Rectal smooth muscle tissue (tissue), 1 donor: Measurements from ENCODE around the gene MPZL1.
A peak's percentile ranks its signal among the peaks of the same experiment; 100 is the strongest.

Experiments used
- H3K27ac ChIP-seq: one replicate; pipeline ENCODE4 v1.7.0; 2013; ENCODE audit warnings: low read depth, low read length, inconsistent platforms
- H3K27me3 ChIP-seq: one replicate; pipeline ENCODE4 v1.7.0; 2013; ENCODE audit warnings: low read length; ENCODE audit not compliant: control insufficient read depth, insufficient read depth
- H3K36me3 ChIP-seq: one replicate; pipeline ENCODE4 v1.7.0; 2013; ENCODE audit warnings: low read length; ENCODE audit not compliant: control insufficient read depth, insufficient read depth
- H3K4me1 ChIP-seq: one replicate; pipeline ENCODE4 v1.7.0; 2013; ENCODE audit warnings: low read length; ENCODE audit not compliant: control insufficient read depth, insufficient read depth
- H3K4me3 ChIP-seq: one replicate; pipeline ENCODE4 v1.7.0; 2013; ENCODE audit warnings: low read length
- H3K9ac ChIP-seq: one replicate; pipeline ENCODE4 v1.7.0; 2013; ENCODE audit warnings: low read length

MPZL1 gene

DNA sequence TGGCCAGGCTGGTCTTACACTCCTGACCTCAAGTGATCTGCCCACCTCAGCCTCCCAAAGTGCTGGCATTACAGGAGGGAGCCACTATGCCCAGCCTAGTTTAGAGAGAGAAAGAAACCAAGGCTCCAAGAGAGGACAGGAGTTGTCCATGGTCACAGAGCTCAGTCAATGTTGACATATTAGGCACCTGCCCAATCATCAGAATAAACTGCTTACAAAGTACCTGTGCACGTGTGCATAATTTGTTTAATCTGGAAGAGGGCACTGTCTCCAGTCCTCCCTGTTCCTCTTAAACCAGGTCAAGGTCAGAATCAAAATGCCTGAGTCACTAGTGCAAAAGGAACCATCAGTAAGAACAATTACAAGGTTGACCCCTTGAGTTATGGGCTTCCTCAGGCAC lies 20.3 kb upstream of the MPZL1 start:
- H3K36me3 ChIP-seq = peaks cover 4% of the 10 kb centered on the region
- no peak overlapping the region for H3K4me3 ChIP-seq
- H3K4me1 ChIP-seq = no peaks in the 10 kb centered on the region
- no peaks in the 10 kb centered on the region for H3K27me3 ChIP-seq
- no peak overlapping the region for H3K27ac ChIP-seq
- H3K9ac ChIP-seq = no peak overlapping the region

- H3K4me1 ChIP-seq = no peaks in the 10 kb centered on the region
- H3K4me3 ChIP-seq = no peak overlapping the region
- no peak overlapping the region for H3K27ac ChIP-seq
- H3K9ac ChIP-seq = no peak overlapping the region
- no peaks in the 10 kb centered on the region for H3K36me3 ChIP-seq
- no peaks in the 10 kb centered on the region for H3K27me3 ChIP-seq
These were observed 18.2 kb upstream of the MPZL1 start for GRCh38 chr1:167703557-167703956.

DNA sequence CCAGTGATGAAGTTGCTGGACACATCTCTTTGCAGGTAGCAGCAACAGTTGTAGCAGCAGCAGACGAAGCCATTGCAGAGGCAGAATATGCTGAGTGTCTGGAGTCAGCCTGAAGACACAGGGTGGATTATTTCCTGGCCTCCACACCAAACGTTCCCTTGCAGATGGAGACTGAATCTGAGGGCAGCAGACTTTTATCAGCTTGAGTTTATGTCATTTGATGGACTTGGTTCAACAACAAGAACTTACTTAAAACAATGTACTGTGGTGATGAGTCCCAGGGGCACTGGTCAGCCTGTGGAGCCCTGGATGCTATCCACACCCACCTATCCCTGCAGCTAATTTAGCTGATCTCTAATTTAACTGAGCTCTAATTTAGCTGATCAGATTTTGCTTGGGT lies 17.1 kb upstream of the MPZL1 start:
- H3K9ac ChIP-seq = no peak overlapping the region
- no peak overlapping the region for H3K4me3 ChIP-seq
- H3K27me3 ChIP-seq = no peaks in the 10 kb centered on the region
- H3K27ac ChIP-seq = no peak overlapping the region
- H3K4me1 ChIP-seq = no peaks in the 10 kb centered on the region
- H3K36me3 ChIP-seq = no peaks in the 10 kb centered on the region

GRCh38 chr1:167705250-167705649 lies 16.5 kb upstream of the MPZL1 start:
- Histone ChIP-seq H3K4me1 (no peaks in the 10 kb centered on the region), H3K9ac (no peak overlapping the region), H3K27ac (no peak overlapping the region), H3K4me3 (no peak overlapping the region), H3K36me3 (no peaks in the 10 kb centered on the region), H3K27me3 (no peaks in the 10 kb centered on the region)

- no peaks in the 10 kb centered on the region for H3K4me1 ChIP-seq
- no peak overlapping the region for H3K9ac ChIP-seq
- no peaks in the 10 kb centered on the region for H3K36me3 ChIP-seq
- H3K4me3 ChIP-seq = no peak overlapping the region
- H3K27ac ChIP-seq = no peak overlapping the region
- H3K27me3 ChIP-seq = no peaks in the 10 kb centered on the region
These were observed 15.4 kb upstream of the MPZL1 start for GRCh38 chr1:167706363-167706762.

DNA sequence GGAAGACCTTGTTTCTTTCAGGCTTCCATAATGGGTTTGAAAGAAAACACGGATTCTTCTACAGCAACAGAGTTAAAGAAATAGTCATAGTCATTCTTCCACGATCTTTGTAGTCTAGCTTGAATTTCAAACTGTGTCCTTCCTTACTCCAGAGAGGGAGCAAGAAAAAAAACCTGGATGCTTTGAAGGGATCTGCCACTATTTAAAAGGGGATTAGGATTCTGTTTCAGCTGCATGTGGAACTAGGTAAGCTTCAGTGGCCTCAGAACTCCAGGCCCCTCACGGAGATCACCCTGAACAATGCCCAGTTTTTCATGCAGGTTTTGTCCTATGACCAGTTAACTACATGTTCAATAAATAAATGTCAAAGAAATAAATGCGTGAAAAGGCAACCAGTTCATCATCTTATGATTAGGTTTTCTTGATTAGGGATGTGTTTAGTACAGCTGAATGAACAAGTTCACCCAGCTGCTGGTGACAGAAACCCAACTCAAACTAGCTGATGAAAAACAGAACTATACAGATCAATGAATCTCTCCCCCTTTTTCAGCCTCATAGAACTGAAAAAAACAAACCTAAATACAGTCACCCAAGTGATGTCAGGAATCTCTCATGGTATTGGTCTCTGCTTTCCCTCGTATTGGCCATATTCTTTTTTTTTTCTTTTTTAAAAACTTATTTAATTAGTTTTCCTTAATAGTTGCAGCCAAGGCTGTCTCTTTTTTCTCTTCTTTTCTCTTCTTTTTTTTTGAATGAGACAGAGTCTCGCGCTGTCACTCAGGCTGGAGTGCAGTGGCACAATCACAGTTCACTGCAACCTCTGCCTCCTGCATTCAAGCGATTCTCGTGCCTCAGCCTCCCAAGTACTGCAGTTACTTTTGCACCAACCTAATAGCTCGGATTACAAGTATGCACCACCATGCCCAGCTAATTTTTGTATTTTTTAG lies 14.6 kb upstream of the MPZL1 start:
- no peaks in the 10 kb centered on the region for H3K27me3 ChIP-seq
- no peak overlapping the region for H3K9ac ChIP-seq
- no peak overlapping the region for H3K4me3 ChIP-seq
- H3K27ac ChIP-seq = no peak overlapping the region
- no peaks in the 10 kb centered on the region for H3K4me1 ChIP-seq
- no peaks in the 10 kb centered on the region for H3K36me3 ChIP-seq

DNA sequence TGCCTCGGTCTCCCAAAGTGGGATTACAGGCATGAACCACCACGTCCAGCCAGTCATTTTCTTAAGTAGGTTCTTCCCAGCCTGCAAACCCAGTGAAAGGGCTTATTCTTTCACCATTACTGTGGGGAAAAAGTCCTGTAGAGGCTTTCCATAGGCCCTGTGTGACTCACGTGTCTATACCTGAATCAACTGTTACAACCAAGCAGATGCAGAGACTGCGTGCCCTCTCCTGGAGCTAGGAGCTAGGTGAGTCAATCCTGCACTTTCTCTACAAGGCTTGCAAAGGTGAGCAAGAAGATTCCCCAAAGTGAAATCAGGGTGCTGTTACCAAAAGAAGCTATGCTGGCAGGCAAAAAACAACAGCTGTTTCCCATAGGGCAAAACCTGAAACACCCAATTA lies 13.8 kb upstream of the MPZL1 start:
- Histone ChIP-seq H3K27ac (no peak overlapping the region), H3K4me3 (no peak overlapping the region), H3K36me3 (no peaks in the 10 kb centered on the region), H3K4me1 (no peaks in the 10 kb centered on the region), H3K9ac (no peak overlapping the region), H3K27me3 (no peaks in the 10 kb centered on the region)

- Histone ChIP-seq H3K27me3 (no peaks in the 10 kb centered on the region), H3K4me3 (no peak overlapping the region), H3K9ac (no peak overlapping the region), H3K36me3 (no peaks in the 10 kb centered on the region), H3K4me1 (no peaks in the 10 kb centered on the region), H3K27ac (no peak overlapping the region)
These were observed 12.8 kb upstream of the MPZL1 start for GRCh38 chr1:167708940-167709389.

- no peaks in the 10 kb centered on the region for H3K27me3 ChIP-seq
- no peaks in the 10 kb centered on the region for H3K36me3 ChIP-seq
- no peak overlapping the region for H3K9ac ChIP-seq
- no peaks in the 10 kb centered on the region for H3K4me1 ChIP-seq
- no peak overlapping the region for H3K4me3 ChIP-seq
- no peak overlapping the region for H3K27ac ChIP-seq
These were observed 10.9 kb upstream of the MPZL1 start for GRCh38 chr1:167710836-167711235.

DNA sequence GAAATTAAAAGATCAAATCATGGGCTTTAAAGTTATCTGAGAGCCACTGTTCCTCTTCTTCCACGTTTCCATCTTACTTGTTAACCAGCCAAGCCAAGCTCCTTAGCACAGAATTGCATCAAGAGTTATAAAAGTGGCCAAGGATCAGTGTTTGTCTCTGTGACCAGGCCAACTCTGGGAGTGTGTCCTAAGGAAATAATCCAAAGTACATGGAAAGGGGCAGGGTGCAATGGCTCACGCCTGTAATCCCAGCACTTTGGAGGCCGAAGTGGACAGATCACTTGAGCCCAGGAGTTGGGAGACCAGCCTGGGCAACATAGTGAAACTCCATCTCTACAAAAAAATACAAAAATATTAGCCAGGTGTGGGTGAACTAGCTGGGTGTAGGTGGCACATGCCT lies 10.0 kb upstream of the MPZL1 start:
- no peaks in the 10 kb centered on the region for H3K4me1 ChIP-seq
- H3K27me3 ChIP-seq = no peaks in the 10 kb centered on the region
- H3K4me3 ChIP-seq = no peak overlapping the region
- no peak overlapping the region for H3K27ac ChIP-seq
- no peak overlapping the region for H3K9ac ChIP-seq
- H3K36me3 ChIP-seq = no peaks in the 10 kb centered on the region

DNA sequence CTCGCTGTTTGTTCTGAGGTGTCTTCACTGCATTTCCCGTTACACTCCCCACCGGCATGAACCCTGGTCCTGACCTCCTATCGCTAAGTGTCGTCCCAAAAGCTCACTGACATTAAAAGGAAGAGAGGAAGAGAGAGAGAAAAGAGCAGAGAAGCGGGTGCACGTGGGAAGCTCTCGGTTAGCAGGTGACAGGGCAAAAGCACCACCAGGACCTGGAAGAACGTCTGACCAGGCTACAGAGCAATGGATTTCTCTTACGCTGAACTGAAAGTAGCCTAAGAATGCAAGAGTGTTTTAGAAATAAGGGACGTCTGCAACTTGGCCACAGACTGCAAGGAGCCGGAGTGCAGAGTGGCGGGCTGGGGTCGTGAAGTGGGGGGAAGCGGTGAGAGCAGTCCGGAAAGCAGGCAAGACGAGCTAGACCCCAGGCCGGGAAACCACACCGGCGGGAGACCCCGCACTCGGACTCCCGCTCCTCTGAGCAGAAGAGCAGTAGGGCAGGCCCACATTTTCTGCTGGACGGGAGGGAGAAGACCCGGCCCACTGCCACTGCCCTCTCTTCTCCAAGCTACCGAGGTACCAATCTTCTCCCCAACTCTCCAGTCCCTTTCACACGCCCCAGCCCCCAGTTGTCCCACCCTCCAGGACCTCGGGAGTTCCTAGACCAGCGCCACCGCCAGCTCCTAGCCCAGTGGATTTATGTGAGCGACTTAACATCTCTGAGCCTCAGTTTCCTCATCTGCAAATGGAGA lies 8.3 kb upstream of the MPZL1 start:
- no peaks in the 10 kb centered on the region for H3K27me3 ChIP-seq
- H3K4me3 ChIP-seq = peak overlapping the region; percentile 77
- H3K4me1 ChIP-seq = no peaks in the 10 kb centered on the region
- no peaks in the 10 kb centered on the region for H3K36me3 ChIP-seq
- H3K9ac ChIP-seq = no peak overlapping the region
- H3K27ac ChIP-seq = peak overlapping the region; percentile 76

DNA sequence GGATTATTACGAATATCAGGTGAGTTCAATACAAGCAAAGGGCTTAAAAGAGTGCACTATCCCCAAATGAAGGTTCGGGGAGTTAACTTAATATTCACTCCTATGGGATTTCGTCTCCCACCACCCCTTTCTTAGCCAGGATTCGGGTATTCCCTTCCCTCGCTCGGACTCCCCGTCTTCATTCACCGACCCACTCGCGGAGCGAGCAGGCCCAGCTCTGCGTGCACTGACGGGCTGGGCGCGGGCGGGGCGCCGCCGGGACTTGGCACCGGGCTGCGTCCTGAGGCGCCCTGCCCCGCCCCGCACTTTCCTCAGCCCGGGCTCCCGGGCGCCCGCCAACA lies 7.7 kb upstream of the MPZL1 start:
- Histone ChIP-seq H3K9ac (no peak overlapping the region), H3K27ac (peak overlapping the region; percentile 76)

More for the DNA sequence above, 7.7 kb upstream of the MPZL1 start:
- peak overlapping the region; percentile 77 for H3K4me3 ChIP-seq
- H3K27me3 ChIP-seq = no peaks in the 10 kb centered on the region
- no peaks in the 10 kb centered on the region for H3K4me1 ChIP-seq
- no peaks in the 10 kb centered on the region for H3K36me3 ChIP-seq
